NOMO-1 treated with DMSO at 0.1 percent for 48 hours (cell line): ENCODE results near the gene CHD2.
"Not testable (repeated sequence)": the region's sequence is repeated elsewhere in the genome, so short reads cannot be mapped to it uniquely, and the experiment has no call there.

Experiments used
- DNase-seq: peaks from one replicate; lab custom pipeline; 2025; ENCODE audit not compliant: unreplicated experiment; lab: John Stamatoyannopoulos, UW

Gene CHD2

GRCh38 chr15:92899948-92900730 is at the start of gene CHD2:
CHD2 (plus strand) TSS chr15:92900324; CDS start chr15:92901238, 914 bp downstream.
- DNase-seq = peak; percentile 91

GRCh38 chr15:92853222-92853621 is 46.9 kb upstream of the CHD2 start:
- no peak for DNase-seq

- DNase-seq = no peak
Measured at GRCh38 chr15:92861742-92862141, 38.4 kb upstream of the CHD2 start.

- DNase-seq = no peak
Measured at GRCh38 chr15:92864127-92864814, 35.9 kb upstream of the CHD2 start.

GRCh38 chr15:92869263-92869940 is 30.7 kb upstream of the CHD2 start:
- no peak for DNase-seq

GRCh38 chr15:92870010-92870591 is 30.0 kb upstream of the CHD2 start:
- no peak for DNase-seq

- DNase-seq = not testable (repeated sequence)
Measured at GRCh38 chr15:92872967-92873366, 27.2 kb upstream of the CHD2 start.

- DNase-seq = no peak
Measured at GRCh38 chr15:92877000-92877399, 23.1 kb upstream of the CHD2 start.

GRCh38 chr15:92877416-92877815 is 22.7 kb upstream of the CHD2 start:
- DNase-seq = no peak

- DNase-seq = no peak
Measured at GRCh38 chr15:92878593-92879053, 21.5 kb upstream of the CHD2 start.

GRCh38 chr15:92879949-92880725 is 20.0 kb upstream of the CHD2 start:
- no peak for DNase-seq

GRCh38 chr15:92880796-92881195 is 19.3 kb upstream of the CHD2 start:
- no peak for DNase-seq

GRCh38 chr15:92881211-92881754 is 18.8 kb upstream of the CHD2 start:
- no peak for DNase-seq

GRCh38 chr15:92881802-92882696 is 18.1 kb upstream of the CHD2 start:
- peak; percentile 99 for DNase-seq

GRCh38 chr15:92882697-92883162 is 17.4 kb upstream of the CHD2 start:
- DNase-seq = peak; percentile 99

GRCh38 chr15:92883163-92883875 is 16.8 kb upstream of the CHD2 start:
- peak; percentile 23 for DNase-seq

GRCh38 chr15:92883876-92884435 is 16.2 kb upstream of the CHD2 start:
- DNase-seq = peak; percentile 28
